CD8-positive, alpha-beta memory T cell (primary cell): ENCODE results near the gene PTPRB. TPM values are rescaled to one million over a fixed set of nuclear protein-coding genes. Genes with fewer than 3 reads are reported as not detected.

Experiments used
- CTCF ChIA-PET: fragments of 350-600 bp; sonication (Branson Sonifier 250); formaldehyde crosslinking; loops from one replicate; lab custom pipeline; 2021; ENCODE audit warnings: antibody characterized with exemption; lab: Charles Lee
- POLR2A ChIA-PET: fragments of 350-600 bp; sonication (Branson Sonifier 250); formaldehyde crosslinking; loops from one replicate; lab custom pipeline; 2021; ENCODE audit warnings: antibody characterized with exemption; lab: Charles Lee
- DNase-seq, 5 donors: peaks; one replicate each; pipeline versions ENCODE4 v3.0.0 to v3.0.0-alpha.2; 2020 to 2022; ENCODE audit warnings: mixed read lengths in 1 of 5
- H3K27ac ChIP-seq: one replicate; pipeline ENCODE4 v1.7.0; 2013; ENCODE audit warnings: low read depth, mild to moderate bottlenecking, low read length, moderate library complexity
- H3K27me3 ChIP-seq: 2 replicates; pipeline ENCODE4 v1.7.0; 2013; ENCODE audit warnings: low read length, mild to moderate bottlenecking; ENCODE audit not compliant: insufficient read depth, poor library complexity, severe bottlenecking
- H3K36me3 ChIP-seq: 2 replicates; pipeline ENCODE4 v1.7.0; 2013; ENCODE audit warnings: mild to moderate bottlenecking, low read length, moderate library complexity; ENCODE audit not compliant: insufficient read depth
- H3K4me1 ChIP-seq: 2 replicates; pipeline ENCODE4 v1.7.0; 2013; ENCODE audit warnings: mild to moderate bottlenecking, low read length, moderate library complexity; ENCODE audit not compliant: insufficient read depth
- H3K4me3 ChIP-seq: 2 replicates; pipeline ENCODE4 v1.7.0; 2013; ENCODE audit warnings: mild to moderate bottlenecking, low read length
- H3K9me3 ChIP-seq: 2 replicates; pipeline ENCODE4 v1.7.0; 2013; ENCODE audit warnings: mild to moderate bottlenecking, low read length
- H3K27ac Mint-ChIP-seq, 8 donors: one replicate each; pipeline ENCODE4 v1.8.0; 2020 to 2021; ENCODE audit warnings: mixed read lengths in 8 of 8, mild to moderate bottlenecking in 6 of 8, inconsistent platforms in 3 of 8, moderate library complexity in 3 of 8
- H3K27me3 Mint-ChIP-seq, 2 donors: one replicate each; pipeline ENCODE4 v1.8.0; 2020 to 2021; ENCODE audit warnings: mixed read lengths in 2 of 2, mild to moderate bottlenecking in 1 of 2, moderate library complexity in 1 of 2
- H3K36me3 Mint-ChIP-seq, 3 donors: one replicate each; pipeline ENCODE4 v1.8.0; 2020 to 2021; ENCODE audit warnings: mixed read lengths in 3 of 3, inconsistent platforms in 1 of 3, mild to moderate bottlenecking in 1 of 3
- H3K4me1 Mint-ChIP-seq, 3 donors: one replicate each; pipeline ENCODE4 v1.8.0; 2020 to 2021; ENCODE audit warnings: mixed read lengths in 3 of 3, inconsistent platforms in 1 of 3, mild to moderate bottlenecking in 1 of 3
- H3K4me3 Mint-ChIP-seq, 7 donors: one replicate each; pipeline ENCODE4 v1.8.0; 2020 to 2021; ENCODE audit warnings: mixed read lengths in 7 of 7, mild to moderate bottlenecking in 6 of 7, moderate library complexity in 4 of 7, inconsistent platforms in 2 of 7
- H3K9me3 Mint-ChIP-seq, 5 donors: one replicate each; pipeline ENCODE4 v1.8.0; 2020 to 2022; ENCODE audit warnings: mixed read lengths in 5 of 5, mild to moderate bottlenecking in 3 of 5, moderate library complexity in 2 of 5, inconsistent platforms in 1 of 5
- polyA plus RNA-seq: library from polyadenylated mRNA; unstranded; fragments of 300-500 nt; fragmentation: Illumina TruSeq; gene quantifications from one replicate; pipeline ENCODE4 v1.2.3, GENCODE V29; 2021
- total RNA-seq, 2 experiments: library from RNA; stranded (reverse); gene quantifications; one replicate each; pipeline ENCODE4 v1.2.3, GENCODE V29; 2021

The PTPRB gene
- total RNA-seq (not detected), polyA plus RNA-seq (not detected)

DNA sequence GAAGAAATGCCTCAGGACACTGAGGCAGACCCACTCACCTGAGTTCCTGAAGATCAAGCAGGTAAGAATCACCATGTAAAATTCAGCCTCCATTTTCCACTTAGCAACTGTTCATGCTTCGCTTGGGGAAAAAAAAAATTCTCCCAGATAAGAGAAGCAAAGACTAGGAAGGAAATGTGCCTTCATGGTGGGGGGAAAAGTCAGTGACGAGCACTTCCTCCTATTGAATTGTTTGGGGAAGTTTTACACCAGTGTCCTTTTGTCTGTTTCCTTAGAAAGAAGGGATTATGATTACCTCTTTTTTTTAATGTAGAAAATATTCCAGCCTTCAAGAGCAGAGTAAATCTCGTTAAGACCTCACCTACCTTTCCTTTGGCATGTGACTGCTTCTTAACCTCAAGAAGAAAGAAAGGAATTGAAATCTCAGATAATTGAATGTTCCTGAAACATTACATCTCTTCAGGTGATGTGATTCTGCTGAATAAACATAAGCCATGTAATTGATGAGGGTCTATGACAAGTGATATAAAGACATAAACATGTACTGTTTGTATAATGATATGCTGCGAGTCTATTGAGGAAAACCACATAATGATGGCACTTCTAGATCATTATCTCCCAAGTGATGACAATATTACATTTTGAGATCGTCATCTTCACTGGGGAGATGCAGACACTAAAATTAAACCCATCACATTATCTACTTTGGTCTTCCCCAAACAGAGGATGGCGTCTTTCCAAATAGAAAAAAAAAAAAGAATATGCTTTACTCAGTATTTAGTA, at the start of gene PTPRB:
Gene PTPRB, minus strand, starts transcription at position 127 of the 783 bp plus-strand sequence. Its CDS starts 34 bp downstream, at position 93.
- H3K36me3 ChIP-seq: no peaks in the 10 kb centered on the region
- no peak for DNase-seq
- CTCF ChIA-PET: no interaction called here
- H3K4me1 ChIP-seq: no peaks in the 10 kb centered on the region
- H3K36me3 Mint-ChIP-seq: peaks cover 0 to 3% (median 0%) of the 10 kb centered on the region in 3 donors
- peaks cover 0 to 5% of the 10 kb centered on the region in 2 donors for H3K27me3 Mint-ChIP-seq
- no peaks in the 10 kb centered on the region for H3K9me3 ChIP-seq
- no peak within 1 kb of the TSS for H3K4me3 Mint-ChIP-seq
- no peaks in the 10 kb centered on the region for H3K4me1 Mint-ChIP-seq
- H3K4me3 ChIP-seq: no peak within 1 kb of the TSS
- H3K27ac ChIP-seq: no peak within 1 kb of the TSS
- H3K9me3 Mint-ChIP-seq: no peaks in the 10 kb centered on the region
- no peak within 1 kb of the TSS for H3K27ac Mint-ChIP-seq
- no peaks in the 10 kb centered on the region for H3K27me3 ChIP-seq
- POLR2A ChIA-PET: no interaction called here

DNA sequence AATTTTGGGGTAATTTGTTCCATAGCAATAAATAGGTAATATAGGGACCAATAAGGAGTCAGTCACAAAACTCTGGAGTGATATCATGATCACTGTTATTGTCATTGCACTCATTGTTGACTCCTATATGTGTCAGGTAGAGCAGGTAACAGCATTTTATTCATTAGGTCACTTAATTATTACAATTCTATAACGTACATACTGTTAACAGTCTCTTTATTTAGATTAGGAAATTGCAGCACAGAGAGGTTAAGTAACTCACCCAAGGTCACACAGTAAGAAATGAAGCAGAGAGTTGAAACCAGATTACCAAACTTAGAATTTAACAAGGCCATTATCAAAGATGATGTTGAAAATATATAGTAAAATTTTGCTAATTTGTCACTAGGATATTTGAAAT, 49.7 kb upstream of the PTPRB start:
- Histone ChIP-seq H3K4me3 (no peak overlapping the region), H3K27me3 (no peaks in the 10 kb centered on the region), H3K9me3 (no peaks in the 10 kb centered on the region), H3K36me3 (no peaks in the 10 kb centered on the region), H3K27ac (no peak overlapping the region), H3K4me1 (no peaks in the 10 kb centered on the region)
- Mint-ChIP-seq H3K4me1 (no peaks in the 10 kb centered on the region), H3K27ac (no peak overlapping the region), H3K36me3 (no peaks in the 10 kb centered on the region), H3K27me3 (peaks cover 0 to 9% of the 10 kb centered on the region in 2 donors), H3K4me3 (no peak overlapping the region), H3K9me3 (peaks cover 0 to 5% (median 0%) of the 10 kb centered on the region in 5 donors)
- ChIA-PET CTCF (no interaction called here), POLR2A (no interaction called here)
- DNase-seq: no peak

GRCh38 chr12:70686299-70686698, 49.1 kb upstream of the PTPRB start:
- H3K9me3 ChIP-seq: no peaks in the 10 kb centered on the region
- no peak overlapping the region for H3K4me3 Mint-ChIP-seq
- H3K27ac Mint-ChIP-seq: no peak overlapping the region
- ChIA-PET CTCF (no interaction called here), POLR2A (no interaction called here)
- peaks cover 0 to 13% of the 10 kb centered on the region in 2 donors for H3K27me3 Mint-ChIP-seq
- H3K27ac ChIP-seq: no peak overlapping the region
- no peaks in the 10 kb centered on the region for H3K4me1 ChIP-seq
- peaks cover 0 to 5% (median 0%) of the 10 kb centered on the region in 5 donors for H3K9me3 Mint-ChIP-seq
- no peaks in the 10 kb centered on the region for H3K4me1 Mint-ChIP-seq
- no peaks in the 10 kb centered on the region for H3K27me3 ChIP-seq
- H3K4me3 ChIP-seq: no peak overlapping the region
- no peak for DNase-seq
- H3K36me3 Mint-ChIP-seq: no peaks in the 10 kb centered on the region
- H3K36me3 ChIP-seq: no peaks in the 10 kb centered on the region

GRCh38 chr12:70683976-70684375, 46.7 kb upstream of the PTPRB start:
- Mint-ChIP-seq H3K36me3 (no peaks in the 10 kb centered on the region), H3K4me3 (no peak overlapping the region), H3K27ac (no peak overlapping the region), H3K4me1 (no peaks in the 10 kb centered on the region), H3K27me3 (peaks cover 2 to 17% of the 10 kb centered on the region in 2 donors), H3K9me3 (peaks cover 0 to 6% (median 0%) of the 10 kb centered on the region in 5 donors)
- Histone ChIP-seq H3K36me3 (no peaks in the 10 kb centered on the region), H3K4me3 (no peak overlapping the region), H3K27ac (no peak overlapping the region), H3K9me3 (no peaks in the 10 kb centered on the region), H3K27me3 (no peaks in the 10 kb centered on the region), H3K4me1 (no peaks in the 10 kb centered on the region)
- ChIA-PET CTCF (no interaction called here), POLR2A (no interaction called here)
- no peak for DNase-seq

GRCh38 chr12:70671698-70672097, 34.5 kb upstream of the PTPRB start:
- H3K4me1 Mint-ChIP-seq: no peaks in the 10 kb centered on the region
- H3K9me3 ChIP-seq: no peaks in the 10 kb centered on the region
- H3K36me3 ChIP-seq: no peaks in the 10 kb centered on the region
- H3K27me3 ChIP-seq: no peaks in the 10 kb centered on the region
- no peaks in the 10 kb centered on the region for H3K27me3 Mint-ChIP-seq
- CTCF ChIA-PET: no interaction called here
- H3K4me1 ChIP-seq: no peaks in the 10 kb centered on the region
- no peak overlapping the region for H3K4me3 ChIP-seq
- H3K9me3 Mint-ChIP-seq: peaks cover 0 to 17% (median under 1%) of the 10 kb centered on the region in 5 donors
- POLR2A ChIA-PET: no interaction called here
- H3K4me3 Mint-ChIP-seq: no peak overlapping the region
- H3K27ac ChIP-seq: no peak overlapping the region
- no peak overlapping the region for H3K27ac Mint-ChIP-seq
- no peaks in the 10 kb centered on the region for H3K36me3 Mint-ChIP-seq
- no peak for DNase-seq

DNA sequence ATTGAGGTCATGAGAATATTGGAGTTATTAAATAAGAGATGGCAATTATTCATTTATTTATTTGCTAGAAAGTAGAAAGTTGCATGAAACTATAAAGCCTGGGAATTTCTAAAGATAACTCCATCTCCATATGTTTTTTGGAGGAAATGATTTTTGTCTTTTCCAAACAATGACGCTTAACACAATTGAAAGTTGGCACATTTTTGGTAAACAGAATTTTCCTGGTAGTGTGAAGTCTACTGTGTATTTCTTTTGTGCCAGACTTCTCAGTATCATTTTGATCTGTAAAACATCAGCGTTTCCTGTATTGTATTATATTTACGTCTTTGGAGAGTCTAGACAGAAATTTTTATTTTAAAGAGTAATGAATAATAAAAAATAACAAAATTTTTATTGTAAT, 33.7 kb upstream of the PTPRB start:
- Mint-ChIP-seq H3K27ac (no peak overlapping the region), H3K36me3 (no peaks in the 10 kb centered on the region), H3K27me3 (no peaks in the 10 kb centered on the region), H3K4me3 (no peak overlapping the region), H3K9me3 (peaks cover 0 to 10% (median 0%) of the 10 kb centered on the region in 5 donors), H3K4me1 (no peaks in the 10 kb centered on the region)
- Histone ChIP-seq H3K36me3 (no peaks in the 10 kb centered on the region), H3K4me3 (no peak overlapping the region), H3K4me1 (no peaks in the 10 kb centered on the region), H3K27me3 (no peaks in the 10 kb centered on the region), H3K27ac (no peak overlapping the region), H3K9me3 (no peaks in the 10 kb centered on the region)
- no peak for DNase-seq
- ChIA-PET POLR2A (no interaction called here), CTCF (no interaction called here)

GRCh38 chr12:70667253-70667652, 30.0 kb upstream of the PTPRB start:
- Mint-ChIP-seq H3K27ac (peak overlapping the region in 1 of 8 donors; percentile 33), H3K27me3 (no peaks in the 10 kb centered on the region), H3K4me3 (no peak overlapping the region), H3K9me3 (no peaks in the 10 kb centered on the region), H3K4me1 (no peaks in the 10 kb centered on the region), H3K36me3 (no peaks in the 10 kb centered on the region)
- Histone ChIP-seq H3K36me3 (no peaks in the 10 kb centered on the region), H3K27ac (no peak overlapping the region), H3K4me3 (no peak overlapping the region), H3K4me1 (no peaks in the 10 kb centered on the region), H3K27me3 (no peaks in the 10 kb centered on the region), H3K9me3 (no peaks in the 10 kb centered on the region)
- CTCF ChIA-PET: no interaction called here
- POLR2A ChIA-PET: no interaction called here
- no peak for DNase-seq

GRCh38 chr12:70666364-70666763, 29.1 kb upstream of the PTPRB start:
- Mint-ChIP-seq H3K27me3 (no peaks in the 10 kb centered on the region), H3K36me3 (no peaks in the 10 kb centered on the region), H3K4me3 (no peak overlapping the region), H3K9me3 (no peaks in the 10 kb centered on the region), H3K27ac (no peak overlapping the region), H3K4me1 (peaks cover 0 to 8% (median 2%) of the 10 kb centered on the region in 3 donors)
- no peaks in the 10 kb centered on the region for H3K9me3 ChIP-seq
- H3K4me1 ChIP-seq: no peaks in the 10 kb centered on the region
- POLR2A ChIA-PET: no interaction called here
- H3K4me3 ChIP-seq: no peak overlapping the region
- H3K36me3 ChIP-seq: no peaks in the 10 kb centered on the region
- H3K27me3 ChIP-seq: no peaks in the 10 kb centered on the region
- CTCF ChIA-PET: no interaction called here
- H3K27ac ChIP-seq: no peak overlapping the region
- no peak for DNase-seq
